SU-DHL-6 (cell line): ENCODE measurements around the gene CCL4.
"Not testable (repeated sequence)": the region's sequence is repeated elsewhere in the genome, so short reads cannot be mapped to it uniquely, and the experiment has no call there.

Experiments
- CTCF ChIP-seq: fragments of 200-600 bp; sonication (generic); IDR thresholded peaks from one replicate; pipeline ENCODE4 v1.5.1; 2017; ENCODE audit warnings: antibody characterized with exemption, mild to moderate bottlenecking, low read length, moderate library complexity; ENCODE audit not compliant: insufficient read depth, poor library complexity, severe bottlenecking
- EZH2phosphoT487 ChIP-seq: fragments of 200-600 bp; sonication (generic), shearing (Covaris generic); conservative IDR thresholded peaks from 2 replicates; pipeline ENCODE4 v1.6.1; 2018; ENCODE audit warnings: mild to moderate bottlenecking, antibody characterized with exemption, low read length, moderate library complexity, mixed read lengths

- not testable (repeated sequence) for TF ChIP-seq CTCF, EZH2phosphoT487
These were observed 4.6 kb upstream of the CCL4 start for GRCh38 chr17:36099004-36099403.
